ENCODE results near the gene OVCH1.

DNA sequence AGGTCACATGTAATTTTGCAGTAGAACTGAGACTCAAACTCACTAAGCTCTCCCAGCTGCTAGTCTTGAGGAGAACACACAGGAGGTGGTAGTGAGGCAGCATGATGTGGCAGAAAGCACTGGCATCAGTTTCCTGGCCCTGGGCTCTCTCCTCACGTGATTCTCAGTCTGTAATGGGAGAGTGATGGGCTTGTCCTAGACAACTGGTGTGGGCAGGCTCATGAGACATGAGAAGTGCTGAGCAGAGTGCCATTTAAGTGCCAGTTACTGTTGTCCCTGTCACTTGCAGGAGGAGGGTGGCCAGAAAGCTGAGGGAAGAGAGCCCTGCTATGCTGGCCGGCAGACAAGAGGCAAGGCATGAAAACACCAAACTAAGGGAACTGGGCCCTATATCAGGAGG lies 48.5 kb upstream of the OVCH1 start:
- TF ChIP-seq, protein P1, sequence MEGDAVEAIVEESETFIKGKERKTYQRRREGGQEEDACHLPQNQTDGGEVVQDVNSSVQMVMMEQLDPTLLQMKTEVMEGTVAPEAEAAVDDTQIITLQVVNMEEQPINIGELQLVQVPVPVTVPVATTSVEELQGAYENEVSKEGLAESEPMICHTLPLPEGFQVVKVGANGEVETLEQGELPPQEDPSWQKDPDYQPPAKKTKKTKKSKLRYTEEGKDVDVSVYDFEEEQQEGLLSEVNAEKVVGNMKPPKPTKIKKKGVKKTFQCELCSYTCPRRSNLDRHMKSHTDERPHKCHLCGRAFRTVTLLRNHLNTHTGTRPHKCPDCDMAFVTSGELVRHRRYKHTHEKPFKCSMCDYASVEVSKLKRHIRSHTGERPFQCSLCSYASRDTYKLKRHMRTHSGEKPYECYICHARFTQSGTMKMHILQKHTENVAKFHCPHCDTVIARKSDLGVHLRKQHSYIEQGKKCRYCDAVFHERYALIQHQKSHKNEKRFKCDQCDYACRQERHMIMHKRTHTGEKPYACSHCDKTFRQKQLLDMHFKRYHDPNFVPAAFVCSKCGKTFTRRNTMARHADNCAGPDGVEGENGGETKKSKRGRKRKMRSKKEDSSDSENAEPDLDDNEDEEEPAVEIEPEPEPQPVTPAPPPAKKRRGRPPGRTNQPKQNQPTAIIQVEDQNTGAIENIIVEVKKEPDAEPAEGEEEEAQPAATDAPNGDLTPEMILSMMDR (IDR thresholded peaks at IDR 0.05) = no peak
- no peak for TF ChIP-seq POLR2A (IDR thresholded peaks at IDR 0.05)
